Panc1 (cell line): ENCODE results near the gene ARMC5.

Experiments
- POLR2AphosphoS5 ChIP-seq: IDR thresholded peaks from 2 replicates; pipeline ENCODE4 v1.6.1; 2012; ENCODE audit warnings: mild to moderate bottlenecking, low read depth, low read length, moderate library complexity
- SIN3A ChIP-seq: IDR thresholded peaks from 2 replicates; pipeline ENCODE4 v1.6.1; 2012; ENCODE audit warnings: low read depth, mild to moderate bottlenecking, low read length, moderate library complexity, borderline replicate concordance; ENCODE audit not compliant: insufficient read depth
- TF ChIP-seq, protein P1 (sequence below): fragments of 450-650 bp; IDR thresholded peaks from 2 replicates; pipeline ENCODE4 v1.5.1; 2017; ENCODE audit warnings: mild to moderate bottlenecking
- TF ChIP-seq, protein P2 (sequence below), 2 experiments: IDR thresholded peaks; 2 replicates each; pipeline ENCODE4 v1.6.1; 2011 to 2012; ENCODE audit warnings: low read depth in 2 of 2, control low read depth in 1 of 2, low read length in 1 of 2, mild to moderate bottlenecking in 1 of 2, moderate library complexity in 1 of 2; ENCODE audit not compliant: insufficient read depth in 1 of 2

DNA sequence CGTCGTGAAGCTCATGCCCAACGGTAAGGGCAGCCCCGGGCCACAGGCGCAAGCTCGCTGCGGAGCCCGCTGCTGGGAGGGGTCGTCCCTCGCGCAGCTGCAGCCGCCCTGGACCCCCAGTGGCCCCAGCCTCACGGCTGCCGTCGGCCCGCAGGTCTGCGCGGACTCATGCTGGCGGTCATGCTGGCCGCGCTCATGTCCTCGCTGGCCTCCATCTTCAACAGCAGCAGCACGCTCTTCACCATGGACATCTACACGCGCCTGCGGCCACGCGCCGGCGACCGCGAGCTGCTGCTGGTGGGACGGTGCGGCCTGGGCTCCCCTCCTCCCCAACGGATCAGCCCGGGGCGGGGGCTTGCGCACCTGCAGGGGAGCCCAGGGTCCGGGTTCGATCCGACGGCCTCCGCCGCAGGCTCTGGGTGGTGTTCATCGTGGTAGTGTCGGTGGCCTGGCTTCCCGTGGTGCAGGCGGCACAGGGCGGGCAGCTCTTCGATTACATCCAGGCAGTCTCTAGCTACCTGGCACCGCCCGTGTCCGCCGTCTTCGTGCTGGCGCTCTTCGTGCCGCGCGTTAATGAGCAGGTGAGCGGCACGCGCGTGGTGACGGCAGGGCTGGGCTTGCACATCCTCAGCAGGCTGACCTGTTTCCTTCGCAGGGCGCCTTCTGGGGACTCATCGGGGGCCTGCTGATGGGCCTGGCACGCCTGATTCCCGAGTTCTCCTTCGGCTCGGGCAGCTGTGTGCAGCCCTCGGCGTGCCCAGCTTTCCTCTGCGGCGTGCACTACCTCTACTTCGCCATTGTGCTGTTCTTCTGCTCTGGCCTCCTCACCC, 29.4 kb downstream of the ARMC5 start:
- TF ChIP-seq, protein P1, sequence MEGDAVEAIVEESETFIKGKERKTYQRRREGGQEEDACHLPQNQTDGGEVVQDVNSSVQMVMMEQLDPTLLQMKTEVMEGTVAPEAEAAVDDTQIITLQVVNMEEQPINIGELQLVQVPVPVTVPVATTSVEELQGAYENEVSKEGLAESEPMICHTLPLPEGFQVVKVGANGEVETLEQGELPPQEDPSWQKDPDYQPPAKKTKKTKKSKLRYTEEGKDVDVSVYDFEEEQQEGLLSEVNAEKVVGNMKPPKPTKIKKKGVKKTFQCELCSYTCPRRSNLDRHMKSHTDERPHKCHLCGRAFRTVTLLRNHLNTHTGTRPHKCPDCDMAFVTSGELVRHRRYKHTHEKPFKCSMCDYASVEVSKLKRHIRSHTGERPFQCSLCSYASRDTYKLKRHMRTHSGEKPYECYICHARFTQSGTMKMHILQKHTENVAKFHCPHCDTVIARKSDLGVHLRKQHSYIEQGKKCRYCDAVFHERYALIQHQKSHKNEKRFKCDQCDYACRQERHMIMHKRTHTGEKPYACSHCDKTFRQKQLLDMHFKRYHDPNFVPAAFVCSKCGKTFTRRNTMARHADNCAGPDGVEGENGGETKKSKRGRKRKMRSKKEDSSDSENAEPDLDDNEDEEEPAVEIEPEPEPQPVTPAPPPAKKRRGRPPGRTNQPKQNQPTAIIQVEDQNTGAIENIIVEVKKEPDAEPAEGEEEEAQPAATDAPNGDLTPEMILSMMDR = no peak
- no peak; the same call in 1 of the 2 replicates for TF ChIP-seq POLR2AphosphoS5
- TF ChIP-seq, protein P2, sequence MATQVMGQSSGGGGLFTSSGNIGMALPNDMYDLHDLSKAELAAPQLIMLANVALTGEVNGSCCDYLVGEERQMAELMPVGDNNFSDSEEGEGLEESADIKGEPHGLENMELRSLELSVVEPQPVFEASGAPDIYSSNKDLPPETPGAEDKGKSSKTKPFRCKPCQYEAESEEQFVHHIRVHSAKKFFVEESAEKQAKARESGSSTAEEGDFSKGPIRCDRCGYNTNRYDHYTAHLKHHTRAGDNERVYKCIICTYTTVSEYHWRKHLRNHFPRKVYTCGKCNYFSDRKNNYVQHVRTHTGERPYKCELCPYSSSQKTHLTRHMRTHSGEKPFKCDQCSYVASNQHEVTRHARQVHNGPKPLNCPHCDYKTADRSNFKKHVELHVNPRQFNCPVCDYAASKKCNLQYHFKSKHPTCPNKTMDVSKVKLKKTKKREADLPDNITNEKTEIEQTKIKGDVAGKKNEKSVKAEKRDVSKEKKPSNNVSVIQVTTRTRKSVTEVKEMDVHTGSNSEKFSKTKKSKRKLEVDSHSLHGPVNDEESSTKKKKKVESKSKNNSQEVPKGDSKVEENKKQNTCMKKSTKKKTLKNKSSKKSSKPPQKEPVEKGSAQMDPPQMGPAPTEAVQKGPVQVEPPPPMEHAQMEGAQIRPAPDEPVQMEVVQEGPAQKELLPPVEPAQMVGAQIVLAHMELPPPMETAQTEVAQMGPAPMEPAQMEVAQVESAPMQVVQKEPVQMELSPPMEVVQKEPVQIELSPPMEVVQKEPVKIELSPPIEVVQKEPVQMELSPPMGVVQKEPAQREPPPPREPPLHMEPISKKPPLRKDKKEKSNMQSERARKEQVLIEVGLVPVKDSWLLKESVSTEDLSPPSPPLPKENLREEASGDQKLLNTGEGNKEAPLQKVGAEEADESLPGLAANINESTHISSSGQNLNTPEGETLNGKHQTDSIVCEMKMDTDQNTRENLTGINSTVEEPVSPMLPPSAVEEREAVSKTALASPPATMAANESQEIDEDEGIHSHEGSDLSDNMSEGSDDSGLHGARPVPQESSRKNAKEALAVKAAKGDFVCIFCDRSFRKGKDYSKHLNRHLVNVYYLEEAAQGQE (IDR thresholded peaks at IDR 0.05; ENCODE audit: insufficient read depth in 1 of 2, low read depth in 2 of 2, low read length in 1 of 2) = no peak
- TF ChIP-seq SIN3A = no peak
